ENCODE data around the gene USP25. TPM values are rescaled to one million over a fixed set of nuclear protein-coding genes. Genes with fewer than 3 reads are reported as not detected.

The USP25 gene, protein sequence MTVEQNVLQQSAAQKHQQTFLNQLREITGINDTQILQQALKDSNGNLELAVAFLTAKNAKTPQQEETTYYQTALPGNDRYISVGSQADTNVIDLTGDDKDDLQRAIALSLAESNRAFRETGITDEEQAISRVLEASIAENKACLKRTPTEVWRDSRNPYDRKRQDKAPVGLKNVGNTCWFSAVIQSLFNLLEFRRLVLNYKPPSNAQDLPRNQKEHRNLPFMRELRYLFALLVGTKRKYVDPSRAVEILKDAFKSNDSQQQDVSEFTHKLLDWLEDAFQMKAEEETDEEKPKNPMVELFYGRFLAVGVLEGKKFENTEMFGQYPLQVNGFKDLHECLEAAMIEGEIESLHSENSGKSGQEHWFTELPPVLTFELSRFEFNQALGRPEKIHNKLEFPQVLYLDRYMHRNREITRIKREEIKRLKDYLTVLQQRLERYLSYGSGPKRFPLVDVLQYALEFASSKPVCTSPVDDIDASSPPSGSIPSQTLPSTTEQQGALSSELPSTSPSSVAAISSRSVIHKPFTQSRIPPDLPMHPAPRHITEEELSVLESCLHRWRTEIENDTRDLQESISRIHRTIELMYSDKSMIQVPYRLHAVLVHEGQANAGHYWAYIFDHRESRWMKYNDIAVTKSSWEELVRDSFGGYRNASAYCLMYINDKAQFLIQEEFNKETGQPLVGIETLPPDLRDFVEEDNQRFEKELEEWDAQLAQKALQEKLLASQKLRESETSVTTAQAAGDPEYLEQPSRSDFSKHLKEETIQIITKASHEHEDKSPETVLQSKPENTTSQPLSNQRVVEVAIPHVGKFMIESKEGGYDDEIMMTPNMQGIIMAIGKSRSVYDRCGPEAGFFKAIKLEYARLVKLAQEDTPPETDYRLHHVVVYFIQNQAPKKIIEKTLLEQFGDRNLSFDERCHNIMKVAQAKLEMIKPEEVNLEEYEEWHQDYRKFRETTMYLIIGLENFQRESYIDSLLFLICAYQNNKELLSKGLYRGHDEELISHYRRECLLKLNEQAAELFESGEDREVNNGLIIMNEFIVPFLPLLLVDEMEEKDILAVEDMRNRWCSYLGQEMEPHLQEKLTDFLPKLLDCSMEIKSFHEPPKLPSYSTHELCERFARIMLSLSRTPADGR
- total RNA-seq (2014; rRNA removed; shearing (Covaris generic)) = 37.9 and 43.3 TPM in 2 replicates

DNA sequence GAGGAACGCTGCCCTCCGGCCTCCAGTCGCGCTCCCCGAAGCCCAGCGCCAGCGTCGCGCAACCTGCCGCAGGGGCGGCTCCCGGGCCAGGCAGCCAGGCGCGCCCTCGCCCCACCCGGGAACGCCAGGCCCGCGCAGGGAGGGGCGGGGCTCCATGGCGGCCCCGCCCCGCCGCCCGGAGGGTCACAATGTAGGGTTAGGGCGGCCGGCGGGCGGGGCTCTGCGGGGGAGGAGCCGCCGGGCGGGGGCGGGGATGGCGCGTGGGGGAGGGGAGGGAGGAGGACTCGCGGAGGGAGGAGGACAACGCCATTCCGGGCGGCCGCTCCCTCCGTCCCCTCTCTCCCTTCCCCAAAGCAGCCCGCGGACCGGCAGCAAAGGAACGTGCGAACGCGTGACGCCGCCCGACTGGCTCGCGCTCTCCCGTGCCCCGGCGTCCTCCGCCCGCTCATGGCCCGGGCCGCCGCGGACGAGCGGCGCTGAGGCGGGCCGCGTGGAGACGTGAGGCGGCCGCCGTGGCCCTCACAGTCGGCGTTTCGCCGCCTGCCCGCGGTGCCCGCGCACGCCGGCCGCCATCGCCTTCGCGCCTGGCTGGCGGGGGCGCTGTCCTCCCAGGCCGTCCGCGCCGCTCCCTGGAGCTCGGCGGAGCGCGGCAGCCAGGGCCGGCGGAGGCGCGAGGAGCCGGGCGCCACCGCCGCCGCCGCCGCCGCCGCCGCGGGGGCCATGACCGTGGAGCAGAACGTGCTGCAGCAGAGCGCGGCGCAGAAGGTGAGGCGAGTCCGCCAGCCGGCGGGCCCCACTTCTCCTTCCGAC lies at the start of gene USP25:
USP25 (plus strand) TSS at position 309 of the 810 bp plus-strand sequence; CDS start at position 721, 412 bp downstream.
- H3K4me3 ChIP-seq = peak within 1 kb of the TSS; percentile 99
- peak within 1 kb of the TSS; percentile 89 for H3K27ac ChIP-seq
- H3K36me3 ChIP-seq = peaks cover 8% of the 10 kb centered on the region; the same call in 1 of the 2 replicates
- no peaks in the 10 kb centered on the region for H3K27me3 ChIP-seq (replicated peaks)
- DNase-seq (ENCODE audit: low read depth in 1 of 2, low spot score in 2 of 2) = peak; percentile 88
- H3K9me3 ChIP-seq (replicated peaks) = no peaks in the 10 kb centered on the region
- 0 out of 2 replicates have a peak, but pooled peaks cover 3% of the 10 kb centered on the region for H3K4me1 ChIP-seq (replicated peaks)

DNA sequence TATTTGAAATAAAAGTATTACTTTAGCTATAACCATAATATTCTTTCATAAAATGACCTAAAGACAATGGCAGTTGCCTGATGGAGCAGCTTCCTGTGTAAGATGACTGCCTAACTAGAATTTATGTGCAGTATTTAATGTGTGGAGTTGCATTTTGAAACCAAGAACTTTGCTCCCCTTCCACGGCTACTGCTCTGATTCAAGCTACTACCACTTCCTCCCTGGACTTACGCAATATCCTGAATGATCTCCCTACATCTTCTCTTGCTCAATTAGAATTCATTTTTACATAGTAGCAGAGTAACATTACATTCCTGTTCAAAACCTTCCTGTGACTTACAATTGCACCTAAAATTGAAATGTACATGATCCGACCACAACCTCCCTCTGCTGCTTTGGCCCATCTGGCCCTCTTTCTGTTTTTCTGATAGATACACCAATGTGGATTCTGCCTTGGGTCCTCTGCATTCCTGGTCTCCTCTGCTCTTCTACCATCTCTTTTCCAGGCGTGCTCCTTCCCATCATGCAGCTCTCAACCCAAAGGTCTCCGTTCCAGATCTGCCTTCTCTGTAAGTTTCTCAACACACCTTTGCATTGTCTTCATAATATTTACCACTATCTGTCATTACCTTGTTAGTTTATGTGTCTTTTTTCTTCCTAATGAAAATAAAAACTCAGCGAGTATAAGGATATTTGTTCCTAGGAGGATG lies 47.4 kb upstream of the USP25 start:
- peaks cover 20% of the 10 kb centered on the region for H3K4me1 ChIP-seq (replicated peaks)
- H3K27ac ChIP-seq = peak overlapping the region; percentile 78
- H3K4me3 ChIP-seq = no peak overlapping the region
- peak in 1 of 2 experiments; percentile 6 for DNase-seq (ENCODE audit: low read depth in 1 of 2, low spot score in 2 of 2)
- H3K9me3 ChIP-seq (replicated peaks) = peaks cover 3% of the 10 kb centered on the region; the same call in 1 of the 2 replicates
- H3K36me3 ChIP-seq = no peaks in the 10 kb centered on the region
- H3K27me3 ChIP-seq (replicated peaks) = no peaks in the 10 kb centered on the region

DNA sequence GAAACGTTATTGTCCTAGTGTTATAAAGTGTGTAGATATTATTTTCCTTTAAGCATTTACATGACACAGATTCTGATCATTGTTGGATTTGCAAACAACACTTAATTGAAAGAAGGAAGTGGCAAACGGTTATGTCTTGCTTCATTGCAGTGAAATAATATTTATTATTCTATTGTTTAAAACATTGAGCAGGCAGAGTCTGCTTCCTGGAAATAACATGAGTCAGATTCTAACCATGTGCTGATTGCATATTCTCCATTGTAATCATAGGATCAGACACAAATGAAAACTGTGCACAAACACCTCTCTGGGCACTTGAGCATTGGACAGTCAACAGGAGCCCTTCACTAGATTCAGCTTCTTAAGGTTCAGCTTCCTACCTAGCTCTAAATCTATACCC lies 46.8 kb upstream of the USP25 start:
- no peaks in the 10 kb centered on the region for H3K36me3 ChIP-seq
- H3K4me3 ChIP-seq = no peak overlapping the region
- peaks cover 3% of the 10 kb centered on the region; the same call in 1 of the 2 replicates for H3K9me3 ChIP-seq (replicated peaks)
- peak in 1 of 2 experiments; percentile 49 for DNase-seq (ENCODE audit: low read depth in 1 of 2, low spot score in 2 of 2)
- peaks cover 24% of the 10 kb centered on the region for H3K4me1 ChIP-seq (replicated peaks)
- peak overlapping the region; percentile 78 for H3K27ac ChIP-seq
- H3K27me3 ChIP-seq (replicated peaks) = no peaks in the 10 kb centered on the region

DNA sequence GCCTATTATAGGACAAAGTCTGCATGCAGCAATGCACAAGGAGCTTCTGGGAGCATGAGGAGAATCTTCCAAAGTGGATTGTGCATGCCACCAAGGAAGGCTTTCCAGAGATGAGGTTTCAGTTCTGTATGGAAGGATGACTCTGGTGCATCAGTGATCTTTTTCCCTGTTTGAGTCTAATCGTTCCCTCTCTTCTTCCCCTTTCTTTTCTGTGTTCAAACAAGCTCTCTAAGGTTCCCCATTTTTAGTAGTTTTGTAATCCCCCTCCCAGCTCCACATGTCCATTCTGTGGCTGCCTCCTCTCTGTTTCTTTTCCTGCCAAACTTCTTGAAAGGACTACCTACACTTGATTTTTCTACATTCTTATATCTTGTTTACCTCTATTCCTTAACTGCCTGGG lies 43.3 kb upstream of the USP25 start:
- no peaks in the 10 kb centered on the region for H3K36me3 ChIP-seq
- peaks cover 3% of the 10 kb centered on the region; the same call in 1 of the 2 replicates for H3K9me3 ChIP-seq (replicated peaks)
- DNase-seq (ENCODE audit: low read depth in 1 of 2, low spot score in 2 of 2) = no peak
- no peak overlapping the region for H3K4me3 ChIP-seq
- no peaks in the 10 kb centered on the region for H3K27me3 ChIP-seq (replicated peaks)
- H3K4me1 ChIP-seq (replicated peaks) = peaks cover 38% of the 10 kb centered on the region
- peak overlapping the region; percentile 16; the same call in 1 of the 2 replicates for H3K27ac ChIP-seq

DNA sequence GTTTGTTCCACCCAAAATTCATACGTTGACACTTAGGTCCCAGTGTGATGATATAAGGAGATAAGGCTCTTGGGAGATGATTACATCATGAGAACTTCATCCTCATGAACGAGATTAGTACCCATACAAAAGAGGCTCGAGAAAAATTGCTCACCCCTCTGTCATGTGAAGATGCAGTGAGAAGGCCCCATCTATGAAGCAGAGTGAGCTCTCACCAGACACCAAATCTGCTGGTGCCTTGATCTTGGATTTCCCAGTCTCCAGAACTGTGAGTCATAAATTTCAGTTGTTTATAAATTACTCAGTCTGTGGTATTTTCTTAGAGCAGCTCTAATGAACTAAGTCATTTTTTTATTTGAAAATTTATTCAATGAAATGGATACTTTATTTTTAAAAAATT lies 42.6 kb upstream of the USP25 start:
- H3K27ac ChIP-seq = peak overlapping the region; percentile 16; the same call in 1 of the 2 replicates

DNA sequence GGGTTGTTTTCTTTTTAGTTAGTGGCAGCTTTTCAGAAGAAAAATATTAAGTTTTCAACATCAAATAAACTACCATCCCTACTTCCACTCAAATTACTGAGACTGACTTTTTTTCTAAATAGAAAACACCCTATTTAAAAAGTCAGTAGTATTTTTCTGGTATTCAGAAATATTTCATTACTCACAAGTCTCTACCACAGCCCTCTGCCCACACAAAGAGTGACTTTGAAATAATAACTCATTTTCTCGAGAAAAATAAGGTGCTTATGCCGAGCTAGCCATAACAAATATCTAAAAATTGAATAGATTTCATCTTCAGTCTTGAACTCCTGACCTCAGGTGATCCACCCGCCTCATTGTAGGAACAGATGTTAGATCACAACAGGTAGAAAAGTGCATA lies 41.8 kb upstream of the USP25 start:
- DNase-seq (ENCODE audit: low read depth in 1 of 2, low spot score in 2 of 2) = peak in 1 of 2 experiments; percentile 15
- Histone ChIP-seq H3K4me3 (no peak overlapping the region), H3K27me3 (replicated peaks) (no peaks in the 10 kb centered on the region), H3K4me1 (replicated peaks) (peaks cover 38% of the 10 kb centered on the region), H3K9me3 (replicated peaks) (peaks cover 3% of the 10 kb centered on the region; the same call in 1 of the 2 replicates), H3K36me3 (no peaks in the 10 kb centered on the region), H3K27ac (no peak overlapping the region)

More for the DNA sequence above, 42.6 kb upstream of the USP25 start:
- H3K27me3 ChIP-seq (replicated peaks) = no peaks in the 10 kb centered on the region
- peak; percentile 47 to 52 for DNase-seq (ENCODE audit: low read depth in 1 of 2, low spot score in 2 of 2)
- no peak overlapping the region for H3K4me3 ChIP-seq
- peaks cover 3% of the 10 kb centered on the region; the same call in 1 of the 2 replicates for H3K9me3 ChIP-seq (replicated peaks)
- H3K36me3 ChIP-seq = no peaks in the 10 kb centered on the region
- peaks cover 38% of the 10 kb centered on the region for H3K4me1 ChIP-seq (replicated peaks)

DNA sequence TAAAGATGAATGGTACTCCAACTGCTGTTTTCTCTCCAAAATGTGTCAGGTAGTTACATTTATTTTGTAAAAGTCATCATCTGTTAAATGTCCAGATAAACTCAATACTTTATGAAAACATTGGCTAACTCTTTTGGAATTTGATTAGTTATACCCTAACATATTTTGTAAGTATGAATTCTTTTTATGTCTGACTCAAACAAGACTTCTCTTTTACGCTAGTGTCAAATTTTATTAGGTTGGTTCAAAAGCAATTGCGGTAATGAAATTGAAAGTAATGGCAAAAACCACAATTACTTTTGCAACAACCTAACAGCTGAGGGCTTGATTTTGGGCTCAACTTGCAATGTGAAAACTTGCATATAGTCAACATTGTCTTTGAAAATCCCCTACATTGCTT lies 41.0 kb upstream of the USP25 start:
- Histone ChIP-seq H3K9me3 (replicated peaks) (peaks cover 3% of the 10 kb centered on the region; the same call in 1 of the 2 replicates), H3K27ac (no peak overlapping the region)

DNA sequence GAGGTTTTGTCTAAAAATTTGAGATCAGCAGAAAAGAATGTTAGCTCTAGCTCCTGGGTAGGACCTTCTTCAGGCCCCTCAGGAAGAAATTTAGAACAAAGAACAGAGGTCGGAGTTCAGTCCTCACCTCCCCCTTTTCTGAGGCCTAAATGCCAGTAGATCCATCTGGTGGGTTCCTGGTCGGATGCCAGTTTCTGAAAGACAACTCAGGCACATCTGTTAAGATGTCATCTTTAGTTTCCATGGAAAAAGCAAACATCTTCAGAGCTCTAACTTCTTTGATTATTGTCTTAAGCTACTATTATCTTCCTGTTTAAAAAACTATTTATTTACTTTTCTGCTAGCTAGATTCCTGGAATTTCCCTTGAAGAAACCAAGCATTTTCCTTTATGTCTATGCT lies 37.1 kb upstream of the USP25 start:
- no peaks in the 10 kb centered on the region for H3K27me3 ChIP-seq (replicated peaks)
- H3K4me3 ChIP-seq = no peak overlapping the region
- H3K27ac ChIP-seq = peak overlapping the region; percentile 47
- H3K9me3 ChIP-seq (replicated peaks) = no peaks in the 10 kb centered on the region
- H3K4me1 ChIP-seq (replicated peaks) = peaks cover 30% of the 10 kb centered on the region
- DNase-seq (ENCODE audit: low read depth in 1 of 2, low spot score in 2 of 2) = peak; percentile 57 to 62
- no peaks in the 10 kb centered on the region for H3K36me3 ChIP-seq

More for the DNA sequence above, 41.0 kb upstream of the USP25 start:
- no peaks in the 10 kb centered on the region for H3K36me3 ChIP-seq
- H3K4me3 ChIP-seq = no peak overlapping the region
- no peak for DNase-seq (ENCODE audit: low read depth in 1 of 2, low spot score in 2 of 2)
- no peaks in the 10 kb centered on the region for H3K27me3 ChIP-seq (replicated peaks)
- H3K4me1 ChIP-seq (replicated peaks) = peaks cover 33% of the 10 kb centered on the region

DNA sequence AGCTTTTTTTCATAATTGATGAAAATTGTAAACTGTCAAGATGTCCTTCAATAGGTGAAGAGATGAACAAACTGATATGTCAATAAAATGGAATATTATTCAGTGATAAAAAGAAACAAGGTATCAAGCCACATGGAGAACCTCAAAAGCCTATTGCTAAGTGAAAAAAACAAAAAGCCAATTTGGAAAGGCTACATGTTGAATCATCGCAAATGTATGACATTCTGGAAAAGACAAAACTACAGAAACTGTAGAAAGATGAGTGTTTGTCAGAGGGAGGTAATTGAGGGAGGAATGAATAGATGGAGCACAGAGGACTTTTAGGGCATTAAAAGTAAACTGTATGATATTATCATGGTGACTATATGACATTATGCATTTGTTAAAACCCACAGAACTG lies 34.5 kb upstream of the USP25 start:
- no peaks in the 10 kb centered on the region for H3K27me3 ChIP-seq (replicated peaks)
- no peak for DNase-seq (ENCODE audit: low read depth in 1 of 2, low spot score in 2 of 2)

DNA sequence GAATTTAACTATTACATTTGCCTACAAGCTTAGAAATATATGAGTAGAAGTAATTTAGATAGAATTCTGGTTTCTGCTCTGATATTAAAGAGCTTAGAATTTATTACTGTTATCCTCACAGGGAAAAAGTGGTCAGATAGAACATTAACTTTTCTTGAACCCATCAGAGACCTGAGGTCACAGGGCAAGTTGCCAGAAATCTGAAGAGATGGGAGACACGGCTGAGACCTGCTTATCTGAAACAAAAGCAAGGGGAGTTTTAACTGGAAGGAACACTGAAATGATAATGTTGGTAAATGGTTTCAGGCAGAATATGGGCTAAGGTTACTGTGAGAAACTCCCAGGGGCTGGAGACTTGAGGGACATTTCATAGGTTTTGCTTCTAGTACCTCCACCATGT lies 28.0 kb upstream of the USP25 start:
- H3K4me3 ChIP-seq = no peak overlapping the region
- no peaks in the 10 kb centered on the region for H3K27me3 ChIP-seq (replicated peaks)
- H3K4me1 ChIP-seq (replicated peaks) = peaks cover under 1% of the 10 kb centered on the region; the same call in 1 of the 2 replicates
- no peak overlapping the region for H3K27ac ChIP-seq
- no peaks in the 10 kb centered on the region for H3K9me3 ChIP-seq (replicated peaks)
- no peak for DNase-seq (ENCODE audit: low read depth in 1 of 2, low spot score in 2 of 2)
- no peaks in the 10 kb centered on the region for H3K36me3 ChIP-seq

More for the DNA sequence above, 34.5 kb upstream of the USP25 start:
- H3K36me3 ChIP-seq = no peaks in the 10 kb centered on the region
- no peak overlapping the region for H3K27ac ChIP-seq
- no peaks in the 10 kb centered on the region for H3K9me3 ChIP-seq (replicated peaks)
- H3K4me1 ChIP-seq (replicated peaks) = peaks cover 18% of the 10 kb centered on the region
- no peak overlapping the region for H3K4me3 ChIP-seq

DNA sequence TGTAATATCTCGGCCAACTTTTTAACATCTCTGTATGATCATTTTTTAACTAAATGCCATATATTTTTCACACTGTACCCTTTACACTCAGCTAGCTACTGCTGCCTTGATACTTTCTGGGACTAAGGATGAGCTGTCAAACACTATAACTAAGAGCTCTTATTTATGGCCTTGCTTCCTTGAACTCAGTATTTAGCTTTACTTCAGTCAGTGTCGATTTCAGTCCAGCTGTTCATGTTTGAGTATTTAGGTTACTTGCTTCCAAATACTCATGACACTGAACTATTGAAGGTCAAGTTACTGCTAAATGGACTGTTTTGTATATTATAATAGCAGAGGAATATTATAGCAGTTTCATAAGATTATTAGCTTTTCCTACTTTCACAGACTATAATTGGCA lies 25.9 kb upstream of the USP25 start:
- Histone ChIP-seq H3K9me3 (replicated peaks) (no peaks in the 10 kb centered on the region), H3K36me3 (no peaks in the 10 kb centered on the region)
- no peak for DNase-seq (ENCODE audit: low read depth in 1 of 2, low spot score in 2 of 2)

DNA sequence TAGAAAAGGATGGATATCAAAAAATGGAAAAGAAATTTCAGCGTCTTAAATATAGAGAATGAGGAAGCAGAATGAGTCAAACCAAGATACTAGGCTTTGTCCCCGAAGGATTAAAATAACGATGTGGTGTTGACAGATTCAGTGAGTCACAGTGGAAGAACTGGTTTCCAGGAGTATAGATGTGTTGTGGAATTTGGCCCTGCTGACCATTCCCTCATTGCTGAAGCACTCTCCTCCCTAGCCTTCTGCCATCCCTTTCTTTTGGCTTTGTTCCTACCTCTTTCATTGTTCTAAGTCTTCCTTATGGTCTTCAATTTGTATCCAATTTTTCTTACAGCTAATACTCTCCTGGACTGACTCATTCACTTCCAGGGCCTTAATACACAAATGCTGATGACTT lies 23.1 kb upstream of the USP25 start:
- Histone ChIP-seq H3K27me3 (replicated peaks) (no peaks in the 10 kb centered on the region), H3K27ac (no peak overlapping the region), H3K4me3 (no peak overlapping the region), H3K36me3 (no peaks in the 10 kb centered on the region), H3K9me3 (replicated peaks) (no peaks in the 10 kb centered on the region), H3K4me1 (replicated peaks) (peaks cover 5% of the 10 kb centered on the region; the same call in 1 of the 2 replicates)
- peak; percentile 65 to 70 for DNase-seq (ENCODE audit: low read depth in 1 of 2, low spot score in 2 of 2)

More for the DNA sequence above, 25.9 kb upstream of the USP25 start:
- peaks cover 5% of the 10 kb centered on the region; the same call in 1 of the 2 replicates for H3K4me1 ChIP-seq (replicated peaks)
- H3K27me3 ChIP-seq (replicated peaks) = no peaks in the 10 kb centered on the region
- no peak overlapping the region for H3K4me3 ChIP-seq
- H3K27ac ChIP-seq = no peak overlapping the region

All from SJSA1 (cell line).